ENCODE data around the gene LAMA4.
"Not testable (repeated sequence)": the region's sequence is repeated elsewhere in the genome, so short reads cannot be mapped to it uniquely, and the experiment has no call there.

Gene LAMA4

DNA sequence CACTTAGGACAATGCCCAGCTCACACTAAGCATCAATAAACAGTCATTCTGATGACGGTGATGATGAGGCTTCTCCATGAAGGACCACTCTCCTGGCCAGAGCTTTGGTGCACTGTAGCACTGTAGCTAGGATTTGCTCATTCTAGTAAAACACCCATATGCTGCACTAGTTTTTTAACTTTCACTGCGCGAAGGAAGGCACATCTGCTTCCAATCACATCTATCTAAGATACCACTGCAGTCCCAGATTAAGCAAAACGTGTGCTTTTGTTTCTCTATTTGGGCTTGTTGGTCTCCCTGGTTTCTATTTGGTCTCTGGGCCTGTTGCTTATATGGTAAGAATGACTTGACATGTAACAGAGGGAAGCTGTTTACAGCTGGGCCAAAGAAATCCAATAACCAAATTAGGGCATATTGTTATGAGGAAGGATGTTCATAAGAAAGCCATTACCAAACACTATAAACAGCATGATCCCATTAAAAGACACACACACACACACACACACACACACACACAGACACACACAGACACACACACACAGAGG is 104.6 kb downstream of the LAMA4 start:
- no peak for DNase-seq (ENCODE audit: low spot score)

- no peak for DNase-seq (ENCODE audit: low spot score)
These were observed 105.1 kb downstream of the LAMA4 start for GRCh38 chr6:112149236-112149635.

DNA sequence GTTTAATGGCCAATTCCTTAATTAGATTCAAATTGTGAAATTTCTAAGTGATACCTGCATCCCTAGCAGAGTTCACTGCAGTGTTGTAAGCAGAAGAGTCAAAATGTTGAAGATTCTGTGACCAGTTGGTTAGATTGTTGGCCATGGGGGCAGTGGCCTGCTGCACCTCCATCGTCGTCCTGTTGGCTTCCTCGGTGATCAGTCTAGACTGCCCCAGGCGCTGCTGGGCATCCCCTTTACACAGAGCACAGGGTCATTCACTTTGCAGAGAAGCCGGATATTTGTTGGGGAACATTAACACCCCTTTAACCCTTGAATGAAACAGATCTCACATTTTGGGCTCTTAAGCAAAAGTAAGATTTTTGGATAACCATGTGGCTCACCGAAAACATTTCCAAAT is 106.3 kb downstream of the LAMA4 start:
- DNase-seq (ENCODE audit: low spot score): no peak

GRCh38 chr6:112145080-112145573 is 109.2 kb downstream of the LAMA4 start:
- DNase-seq (ENCODE audit: low spot score): no peak

DNA sequence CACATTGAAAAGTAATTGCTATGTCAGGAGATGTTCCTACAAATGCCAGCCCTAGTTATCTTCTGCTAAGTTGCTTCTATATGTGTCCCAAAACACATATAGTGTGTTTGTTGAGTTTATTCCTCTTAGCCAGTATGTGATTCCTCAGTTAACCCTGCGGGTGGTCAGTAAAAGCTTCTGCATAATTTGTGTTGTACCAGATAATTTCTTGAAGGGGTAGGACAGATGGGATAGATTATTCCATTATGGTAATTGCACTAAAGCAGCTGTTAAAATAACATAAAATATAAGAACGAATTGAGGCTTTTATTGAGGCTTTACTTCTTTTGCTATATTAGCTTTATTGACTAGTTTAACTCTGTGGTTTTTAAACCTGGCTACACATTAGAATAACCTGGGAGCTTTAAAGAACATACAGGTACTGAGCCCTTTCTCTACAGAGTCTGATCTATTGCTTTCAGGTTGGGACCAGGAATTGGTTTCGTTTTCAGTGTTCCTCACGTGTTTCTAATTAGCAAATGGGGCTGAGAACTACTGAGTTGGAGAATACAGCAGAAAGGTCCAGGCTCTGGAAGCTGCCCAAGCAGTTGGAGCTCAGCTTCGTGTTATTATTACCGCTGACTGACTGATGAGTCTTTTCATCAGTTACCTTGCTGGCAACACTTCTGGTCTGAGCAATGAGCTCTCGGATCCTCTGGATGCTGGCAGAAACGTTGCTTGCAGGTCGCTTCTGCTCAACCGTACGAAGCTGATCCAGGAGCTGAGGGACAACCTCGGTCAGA is 110.0 kb downstream of the LAMA4 start:
- DNase-seq (ENCODE audit: low spot score): no peak

DNA sequence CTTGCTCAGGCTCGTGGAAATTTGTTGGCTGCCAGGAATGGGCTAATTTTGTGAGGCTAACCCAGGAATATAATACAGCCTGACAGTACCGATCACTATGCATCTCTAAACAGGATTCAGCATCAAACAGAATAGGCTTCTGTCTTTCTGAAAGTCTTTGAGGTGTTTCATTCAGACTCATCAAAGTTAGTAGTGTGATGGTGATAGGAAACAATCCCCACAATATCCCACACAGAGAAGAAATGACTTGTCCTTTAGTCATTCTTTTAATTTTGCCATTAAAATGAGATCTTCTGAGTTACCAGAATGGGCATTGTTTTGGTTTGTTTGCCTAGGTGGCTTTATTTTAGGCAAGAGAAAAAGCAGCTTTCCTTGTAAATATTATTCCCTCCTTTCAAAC is 112.7 kb downstream of the LAMA4 start:
- DNase-seq (ENCODE audit: low spot score): no peak

DNA sequence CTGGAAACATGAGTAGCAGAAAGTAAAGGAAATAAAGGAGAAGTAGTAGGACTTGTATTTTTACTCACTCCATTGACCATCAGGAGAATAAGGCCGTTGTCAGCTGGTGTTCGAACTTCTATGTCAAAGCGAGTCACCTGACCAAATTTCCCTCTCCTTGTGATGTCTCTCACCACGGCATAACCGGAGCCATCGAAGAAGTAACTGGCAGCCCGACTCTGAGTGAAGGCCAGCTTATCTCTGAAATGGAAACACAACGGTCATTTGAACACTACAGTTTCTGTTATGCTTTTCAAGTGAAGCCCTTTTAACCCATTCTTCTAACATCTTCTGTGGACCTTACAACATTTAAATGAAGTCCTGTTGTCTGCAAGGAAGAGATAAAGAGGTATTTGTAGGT is 115.3 kb downstream of the LAMA4 start:
- DNase-seq (ENCODE audit: low spot score): no peak

DNA sequence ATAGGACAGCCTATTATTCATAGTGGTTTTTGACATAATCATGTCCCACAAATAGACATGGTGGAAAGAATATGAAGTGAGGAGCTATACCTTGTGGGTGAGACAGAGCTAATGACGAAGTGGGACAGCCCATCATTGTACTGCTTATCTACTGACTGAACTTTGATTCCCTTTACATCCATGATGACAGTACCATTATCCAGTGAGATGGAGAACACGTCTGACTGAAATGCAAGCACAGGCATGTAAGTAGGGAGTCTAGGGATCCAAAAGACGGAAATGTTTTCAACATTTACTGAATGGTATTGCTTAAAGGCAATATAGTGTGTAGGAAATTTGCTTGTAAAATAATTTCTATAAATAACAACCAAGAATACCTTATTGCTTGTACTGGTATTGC is 123.5 kb downstream of the LAMA4 start:
- no peak for DNase-seq (ENCODE audit: low spot score)

GRCh38 chr6:112128208-112128607 is 126.2 kb downstream of the LAMA4 start:
- DNase-seq (ENCODE audit: low spot score): no peak

DNA sequence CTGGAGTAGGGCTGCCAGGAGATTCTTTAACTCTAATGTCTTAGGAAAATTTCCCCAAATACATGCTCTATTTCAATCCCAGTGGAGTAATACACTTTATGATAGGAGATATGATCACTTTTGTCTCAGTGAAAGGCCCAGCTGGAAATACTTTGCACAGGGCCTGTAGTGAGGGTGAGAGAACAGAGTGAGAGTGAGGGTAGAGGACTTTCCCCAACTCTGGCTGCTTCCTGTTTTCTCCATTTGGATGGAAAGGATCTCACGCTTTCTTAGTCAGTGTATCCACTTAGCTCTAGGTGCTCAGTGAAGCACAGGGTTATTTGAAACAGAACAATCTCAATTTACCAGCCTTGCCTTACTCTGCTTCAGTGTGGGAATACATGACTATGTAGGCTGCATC is 130.4 kb downstream of the LAMA4 start:
- no peak for DNase-seq (ENCODE audit: low spot score)

DNA sequence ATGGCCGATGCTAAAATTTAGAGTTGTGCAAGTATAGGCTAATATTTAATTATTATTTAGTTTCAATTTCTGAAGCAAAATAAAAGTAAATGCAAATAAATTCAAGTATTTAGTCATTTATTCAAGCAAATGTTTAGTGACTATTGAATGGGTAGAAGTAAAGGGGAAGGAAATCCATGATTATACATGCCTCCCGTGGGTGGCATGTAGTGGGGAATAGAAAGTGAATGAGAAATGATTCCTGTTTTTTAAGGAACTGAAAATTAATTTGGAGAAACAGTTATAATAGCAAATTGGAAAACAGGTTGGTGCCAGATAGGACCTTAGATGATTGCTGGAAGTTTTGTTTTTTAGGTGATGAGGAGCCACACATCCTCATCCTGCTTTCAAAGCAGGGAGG is 131.6 kb downstream of the LAMA4 start:
- DNase-seq (ENCODE audit: low spot score): no peak

DNA sequence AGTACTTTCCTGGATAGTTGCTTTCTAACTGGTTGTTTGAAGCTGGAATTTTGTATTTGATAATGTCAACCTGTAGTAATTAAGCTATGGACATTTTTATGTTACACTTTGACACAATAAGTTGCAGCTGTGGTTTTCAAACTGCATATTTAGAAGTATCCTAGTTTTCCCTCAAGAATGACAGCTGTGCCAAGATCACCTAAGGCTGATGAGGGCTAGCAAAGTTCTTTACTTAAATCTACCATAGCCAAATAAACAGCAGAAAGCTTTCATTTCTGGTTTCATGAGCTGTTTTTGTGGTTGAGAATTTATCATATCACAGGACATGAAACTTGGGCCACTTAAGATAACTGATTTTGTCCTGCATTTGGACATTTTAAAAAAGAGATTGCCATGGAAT is 136.3 kb downstream of the LAMA4 start:
- no peak for DNase-seq (ENCODE audit: low spot score)

DNA sequence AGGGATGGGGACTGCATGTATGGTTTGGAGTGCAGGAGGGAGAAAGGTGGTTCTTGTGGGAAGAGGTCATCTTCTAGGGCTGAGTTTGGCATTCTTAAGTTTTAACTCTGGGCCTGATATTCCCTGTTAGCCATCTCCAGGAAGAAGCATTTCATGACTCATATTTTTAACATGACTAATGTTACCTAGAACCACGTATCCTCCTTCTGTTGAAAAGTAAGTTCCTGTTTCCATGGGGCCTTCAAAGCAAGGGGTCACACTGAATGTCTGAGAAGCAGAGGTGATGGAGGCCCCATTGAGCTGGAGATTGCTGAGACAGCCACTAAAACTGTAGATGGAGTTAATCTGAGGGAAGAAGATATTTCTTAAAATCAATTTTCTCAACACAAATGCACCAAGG is 136.8 kb downstream of the LAMA4 start:
- no peak for DNase-seq (ENCODE audit: low spot score)

- DNase-seq (ENCODE audit: low spot score): no peak
These were observed 138.1 kb downstream of the LAMA4 start for GRCh38 chr6:112116221-112116620.

DNA sequence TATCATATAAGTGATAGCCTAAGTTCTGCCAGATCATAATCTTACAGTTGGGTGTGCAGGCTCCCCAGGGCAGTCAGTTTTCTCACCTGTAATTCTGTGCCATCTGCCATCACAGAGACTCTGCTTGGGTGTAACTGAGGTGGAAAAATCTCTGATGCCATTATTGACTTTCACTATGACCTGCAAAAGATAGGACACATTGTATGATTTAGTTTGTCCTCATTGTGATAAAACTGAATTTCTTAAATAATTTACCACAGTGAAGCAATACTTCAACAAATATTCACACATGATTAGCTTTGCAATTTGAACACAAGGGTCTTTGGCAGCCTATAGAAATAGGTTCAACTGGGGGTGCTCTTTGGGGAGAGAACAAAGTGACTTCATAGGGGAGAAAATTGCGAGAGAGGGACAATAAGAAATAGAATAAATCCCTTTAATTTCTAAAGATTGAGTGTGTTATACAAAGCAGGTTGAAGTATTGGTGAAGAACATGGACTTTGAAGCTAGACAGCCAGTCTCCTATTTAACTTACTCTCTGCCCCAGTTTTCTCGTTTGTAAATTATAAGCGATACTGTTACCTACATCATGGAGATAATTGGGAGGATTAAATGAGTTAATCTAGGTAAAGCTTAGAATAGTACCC is 139.7 kb downstream of the LAMA4 start:
- no peak for DNase-seq (ENCODE audit: low spot score)

GRCh38 chr6:112113918-112114317 is 140.4 kb downstream of the LAMA4 start:
- no peak for DNase-seq (ENCODE audit: low spot score)

DNA sequence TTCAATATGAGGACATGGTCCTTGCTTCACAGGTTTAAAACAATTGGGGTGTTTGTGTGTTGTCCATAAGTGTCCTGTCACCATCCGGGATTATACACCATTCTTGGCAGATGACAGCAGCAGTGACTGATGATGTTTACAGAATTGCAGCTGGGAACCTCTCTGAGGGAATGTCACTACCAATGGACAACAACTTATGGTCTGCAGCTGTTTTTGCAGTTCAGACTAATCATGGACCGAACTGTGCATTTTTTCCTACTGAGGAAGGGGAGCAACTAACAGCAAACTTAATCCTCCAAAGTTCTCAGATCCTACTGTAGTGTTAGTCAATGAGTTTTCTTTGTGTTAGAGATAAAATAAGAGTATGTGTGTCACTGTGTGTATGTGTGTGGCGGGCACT is 140.9 kb downstream of the LAMA4 start:
- no peak for DNase-seq (ENCODE audit: low spot score)

DNA sequence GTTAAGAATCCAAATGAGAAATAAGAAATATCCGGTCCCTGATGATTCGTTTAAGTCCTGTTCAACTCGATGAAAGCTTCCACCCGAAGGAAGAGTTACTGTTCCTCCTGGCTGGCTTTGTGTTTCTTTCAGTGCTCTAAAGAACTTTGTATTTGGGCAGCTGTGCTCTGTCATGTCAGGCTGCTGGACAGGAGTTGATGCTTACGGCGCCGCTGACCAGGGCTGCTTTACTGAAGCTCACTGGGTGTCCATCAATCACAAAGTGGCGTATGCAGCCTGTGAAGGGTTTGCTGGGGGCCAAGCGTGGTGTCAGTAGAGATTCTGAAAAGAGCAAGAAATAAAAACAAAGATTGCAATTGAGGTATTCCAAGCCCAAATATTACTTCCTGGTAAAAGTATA is 145.1 kb downstream of the LAMA4 start:
- DNase-seq (ENCODE audit: low spot score): no peak

DNA sequence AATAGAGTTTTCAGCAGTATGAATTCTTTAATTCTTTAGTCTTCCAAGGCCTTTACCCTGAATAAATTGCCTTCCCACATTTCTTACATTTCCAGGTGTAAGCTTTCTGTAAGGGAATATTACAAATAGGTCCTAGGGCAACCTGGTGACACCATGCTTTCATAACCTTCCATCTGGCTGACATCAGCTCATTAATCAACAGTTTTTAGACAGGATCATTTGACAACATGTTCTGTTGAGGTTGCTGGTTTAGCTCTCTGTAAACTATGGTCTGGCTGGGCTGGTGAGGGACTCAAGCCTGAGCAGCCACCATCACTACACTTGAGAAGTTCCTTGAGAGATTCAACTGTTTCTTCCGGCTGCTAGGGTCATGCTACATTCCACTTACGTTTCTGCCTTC is 147.8 kb downstream of the LAMA4 start:
- no peak for DNase-seq (ENCODE audit: low spot score)

DNA sequence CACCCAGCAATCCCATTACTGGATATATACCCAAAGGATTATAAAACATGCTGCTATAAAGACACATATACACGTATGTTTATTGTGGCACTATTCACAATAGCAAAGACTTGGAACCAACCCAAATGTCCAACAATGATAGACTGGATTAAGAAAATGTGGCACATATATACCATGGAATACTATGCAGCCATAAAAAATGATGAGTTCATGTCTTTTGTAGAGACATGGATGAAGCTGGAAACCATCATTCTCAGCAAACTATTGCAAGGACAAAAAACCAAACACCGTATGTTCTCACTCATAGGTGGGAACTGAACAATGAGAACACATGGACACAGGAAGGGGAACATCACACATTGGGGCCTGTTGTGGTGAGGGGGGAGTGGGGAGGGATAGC is 148.3 kb downstream of the LAMA4 start:
- DNase-seq (ENCODE audit: low spot score): not testable (repeated sequence)

DNA sequence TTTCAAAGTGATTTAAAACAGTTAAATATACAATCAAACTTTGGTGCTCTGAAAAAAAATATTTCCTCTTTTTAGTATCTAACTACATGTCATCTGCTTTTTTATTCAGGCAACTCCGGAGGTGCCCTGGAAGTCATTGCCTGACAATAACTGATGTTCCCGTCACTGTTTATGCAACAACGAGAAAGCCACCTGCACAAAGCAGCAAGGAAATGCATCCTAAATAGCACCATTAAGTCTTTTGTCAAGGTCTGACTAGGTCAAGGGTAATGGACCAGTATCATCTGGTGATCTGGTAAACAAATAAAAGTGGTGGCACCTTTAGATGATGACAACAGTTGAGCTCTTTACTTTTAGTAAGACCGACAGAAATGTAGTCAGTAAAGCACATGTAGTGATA is 153.8 kb downstream of the LAMA4 start:
- no peak for DNase-seq (ENCODE audit: low spot score)

DNA sequence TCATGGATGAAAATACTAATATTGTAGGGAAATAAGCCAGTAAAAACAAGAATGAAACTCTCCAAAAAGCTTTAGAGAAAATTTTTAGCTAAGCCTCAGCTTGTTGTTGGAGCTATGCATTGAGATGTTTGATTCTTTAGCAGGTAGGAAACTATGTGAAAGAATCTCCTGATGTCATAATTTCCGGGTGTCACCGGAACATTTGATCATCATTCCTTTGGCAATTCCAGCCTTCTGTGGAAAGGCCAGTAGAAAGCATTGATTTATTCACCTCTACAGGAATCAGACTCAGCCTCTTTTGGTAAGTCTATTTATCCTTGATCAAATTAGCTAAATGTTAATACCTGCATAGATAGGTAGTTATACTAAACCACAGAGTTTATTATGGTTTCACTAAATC is 157.5 kb downstream of the LAMA4 start:
- no peak for DNase-seq (ENCODE audit: low spot score)

GRCh38 chr6:112087916-112088315 is 166.5 kb downstream of the LAMA4 start:
- no peak for DNase-seq (ENCODE audit: low spot score)

All from HuH-7.5 (cell line).